Thyroid gland (tissue), 4 donors: ENCODE data around the gene DNAJC8.

Experiments used
- POLR2A ChIP-seq, 2 donors: fragments of 450-650 bp; IDR thresholded peaks; one replicate each; pipeline ENCODE4 v1.6.1; 2017; ENCODE audit warnings: antibody characterized with exemption in 2 of 2, mild to moderate bottlenecking in 2 of 2, moderate library complexity in 1 of 2
- TF ChIP-seq, protein P1 (sequence below), 6 experiments: fragments of 200-600 bp in 3 of 6; fragments of 450-650 bp in 3 of 6; sonication (generic) in 3 of 6; IDR thresholded peaks; one replicate each; pipeline ENCODE4 v1.5.1; 2016 to 2019; ENCODE audit warnings: antibody characterized with exemption in 6 of 6, mild to moderate bottlenecking in 2 of 6, inconsistent platforms in 1 of 6, moderate library complexity in 1 of 6

DNA sequence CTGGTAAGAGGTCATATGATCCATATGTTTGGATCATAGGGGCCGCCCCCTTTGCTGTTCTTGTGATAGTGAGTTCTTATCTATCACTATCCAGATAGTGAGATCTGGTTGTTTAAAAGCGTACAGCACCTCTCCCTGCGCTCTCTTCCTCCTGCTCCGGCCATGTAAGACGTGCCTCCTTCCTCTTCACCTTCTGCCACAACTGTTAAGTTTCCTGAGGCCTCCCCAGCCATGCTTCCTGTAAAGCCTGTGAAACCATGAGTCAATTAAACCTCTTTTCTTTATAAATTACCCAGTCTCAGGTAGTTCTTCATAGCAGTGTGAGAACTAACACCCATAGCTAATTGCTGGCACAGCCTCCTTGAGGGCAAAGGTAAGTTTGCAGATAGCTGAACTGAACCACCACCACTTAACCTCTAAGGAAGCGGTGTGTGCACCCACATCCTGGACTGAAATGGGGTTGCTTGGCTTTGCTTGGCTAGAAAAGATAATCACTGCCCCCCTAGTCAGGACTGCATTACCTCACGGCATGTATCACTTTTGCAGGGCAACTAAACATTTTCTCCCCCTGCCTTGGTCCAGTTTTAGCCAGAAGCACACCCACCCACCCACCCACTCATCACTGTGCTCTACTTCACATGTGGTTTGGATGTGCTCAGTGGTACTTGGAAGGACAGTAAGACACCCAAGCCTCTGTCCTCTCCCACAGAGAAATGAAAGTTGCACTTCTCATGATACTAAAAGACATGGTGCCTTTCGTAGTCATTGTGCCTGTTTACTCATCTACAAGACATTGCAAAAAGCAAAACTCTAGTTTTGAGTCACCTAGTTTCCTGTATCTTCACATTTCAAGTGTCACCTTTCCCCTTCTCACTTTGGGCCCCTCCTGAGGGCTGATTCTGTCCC, 33.2 kb downstream of the DNAJC8 start:
- no peak for TF ChIP-seq POLR2A (IDR thresholded peaks at IDR 0.05)
- TF ChIP-seq, protein P1, sequence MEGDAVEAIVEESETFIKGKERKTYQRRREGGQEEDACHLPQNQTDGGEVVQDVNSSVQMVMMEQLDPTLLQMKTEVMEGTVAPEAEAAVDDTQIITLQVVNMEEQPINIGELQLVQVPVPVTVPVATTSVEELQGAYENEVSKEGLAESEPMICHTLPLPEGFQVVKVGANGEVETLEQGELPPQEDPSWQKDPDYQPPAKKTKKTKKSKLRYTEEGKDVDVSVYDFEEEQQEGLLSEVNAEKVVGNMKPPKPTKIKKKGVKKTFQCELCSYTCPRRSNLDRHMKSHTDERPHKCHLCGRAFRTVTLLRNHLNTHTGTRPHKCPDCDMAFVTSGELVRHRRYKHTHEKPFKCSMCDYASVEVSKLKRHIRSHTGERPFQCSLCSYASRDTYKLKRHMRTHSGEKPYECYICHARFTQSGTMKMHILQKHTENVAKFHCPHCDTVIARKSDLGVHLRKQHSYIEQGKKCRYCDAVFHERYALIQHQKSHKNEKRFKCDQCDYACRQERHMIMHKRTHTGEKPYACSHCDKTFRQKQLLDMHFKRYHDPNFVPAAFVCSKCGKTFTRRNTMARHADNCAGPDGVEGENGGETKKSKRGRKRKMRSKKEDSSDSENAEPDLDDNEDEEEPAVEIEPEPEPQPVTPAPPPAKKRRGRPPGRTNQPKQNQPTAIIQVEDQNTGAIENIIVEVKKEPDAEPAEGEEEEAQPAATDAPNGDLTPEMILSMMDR (IDR thresholded peaks at IDR 0.05) = no peak
